Measurements from ENCODE around the gene BEND7. TPM values are rescaled to one million over a fixed set of nuclear protein-coding genes. Genes with fewer than 3 reads are reported as not detected.

The BEND7 gene
- total RNA-seq, 1 experiment from 2014 or later: 7.6 TPM

DNA sequence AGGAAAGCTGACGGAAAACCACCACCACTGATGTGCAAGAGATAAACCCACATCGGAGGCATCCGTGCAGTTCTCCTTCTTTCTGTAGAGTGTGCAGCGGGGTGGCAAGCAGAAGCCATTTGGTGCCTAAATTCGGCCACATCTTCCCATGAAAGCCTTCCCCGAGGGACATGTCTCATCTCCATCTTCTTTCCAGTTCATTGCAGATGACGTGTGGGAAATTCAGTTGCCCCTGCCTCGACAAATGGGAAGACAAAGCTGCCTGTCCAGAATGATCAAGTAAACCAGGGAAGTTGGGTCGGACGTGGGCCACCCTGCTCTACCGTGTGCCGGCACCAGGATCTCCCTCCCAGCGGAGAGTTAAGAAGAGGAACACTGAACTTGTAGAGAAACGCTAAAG is 14.5 kb downstream of the BEND7 start:
- no TSS peak for BruUV-seq (replicated peaks)
- H3K9me3 ChIP-seq (ENCODE audit: control insufficient read depth, insufficient read depth, low read depth, low read length): no peaks in the 10 kb centered on the region
- DNase-seq (ENCODE audit: low read depth, low spot score) (no peak), ATAC-seq (no peak)
- no peak overlapping the region for H3K27ac ChIP-seq (ENCODE audit: low read length)
- no peaks in the 10 kb centered on the region for H3K27me3 ChIP-seq (ENCODE audit: control insufficient read depth, insufficient read depth, low read length)
- POLR2A ChIA-PET: no interaction called here
- TF ChIP-seq, protein P1, sequence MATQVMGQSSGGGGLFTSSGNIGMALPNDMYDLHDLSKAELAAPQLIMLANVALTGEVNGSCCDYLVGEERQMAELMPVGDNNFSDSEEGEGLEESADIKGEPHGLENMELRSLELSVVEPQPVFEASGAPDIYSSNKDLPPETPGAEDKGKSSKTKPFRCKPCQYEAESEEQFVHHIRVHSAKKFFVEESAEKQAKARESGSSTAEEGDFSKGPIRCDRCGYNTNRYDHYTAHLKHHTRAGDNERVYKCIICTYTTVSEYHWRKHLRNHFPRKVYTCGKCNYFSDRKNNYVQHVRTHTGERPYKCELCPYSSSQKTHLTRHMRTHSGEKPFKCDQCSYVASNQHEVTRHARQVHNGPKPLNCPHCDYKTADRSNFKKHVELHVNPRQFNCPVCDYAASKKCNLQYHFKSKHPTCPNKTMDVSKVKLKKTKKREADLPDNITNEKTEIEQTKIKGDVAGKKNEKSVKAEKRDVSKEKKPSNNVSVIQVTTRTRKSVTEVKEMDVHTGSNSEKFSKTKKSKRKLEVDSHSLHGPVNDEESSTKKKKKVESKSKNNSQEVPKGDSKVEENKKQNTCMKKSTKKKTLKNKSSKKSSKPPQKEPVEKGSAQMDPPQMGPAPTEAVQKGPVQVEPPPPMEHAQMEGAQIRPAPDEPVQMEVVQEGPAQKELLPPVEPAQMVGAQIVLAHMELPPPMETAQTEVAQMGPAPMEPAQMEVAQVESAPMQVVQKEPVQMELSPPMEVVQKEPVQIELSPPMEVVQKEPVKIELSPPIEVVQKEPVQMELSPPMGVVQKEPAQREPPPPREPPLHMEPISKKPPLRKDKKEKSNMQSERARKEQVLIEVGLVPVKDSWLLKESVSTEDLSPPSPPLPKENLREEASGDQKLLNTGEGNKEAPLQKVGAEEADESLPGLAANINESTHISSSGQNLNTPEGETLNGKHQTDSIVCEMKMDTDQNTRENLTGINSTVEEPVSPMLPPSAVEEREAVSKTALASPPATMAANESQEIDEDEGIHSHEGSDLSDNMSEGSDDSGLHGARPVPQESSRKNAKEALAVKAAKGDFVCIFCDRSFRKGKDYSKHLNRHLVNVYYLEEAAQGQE (IDR thresholded peaks at IDR 0.05; ENCODE audit: insufficient read depth in 1 of 2, low read depth in 2 of 2, low read length in 1 of 2): no peak
- no peak for TF ChIP-seq TCF7L2 (IDR thresholded peaks at IDR 0.05; ENCODE audit: low read depth, low read length)
- TF ChIP-seq POLR2AphosphoS5 (IDR thresholded peaks at IDR 0.05; ENCODE audit: low read depth, low read length): no peak
- TF ChIP-seq, protein P2, sequence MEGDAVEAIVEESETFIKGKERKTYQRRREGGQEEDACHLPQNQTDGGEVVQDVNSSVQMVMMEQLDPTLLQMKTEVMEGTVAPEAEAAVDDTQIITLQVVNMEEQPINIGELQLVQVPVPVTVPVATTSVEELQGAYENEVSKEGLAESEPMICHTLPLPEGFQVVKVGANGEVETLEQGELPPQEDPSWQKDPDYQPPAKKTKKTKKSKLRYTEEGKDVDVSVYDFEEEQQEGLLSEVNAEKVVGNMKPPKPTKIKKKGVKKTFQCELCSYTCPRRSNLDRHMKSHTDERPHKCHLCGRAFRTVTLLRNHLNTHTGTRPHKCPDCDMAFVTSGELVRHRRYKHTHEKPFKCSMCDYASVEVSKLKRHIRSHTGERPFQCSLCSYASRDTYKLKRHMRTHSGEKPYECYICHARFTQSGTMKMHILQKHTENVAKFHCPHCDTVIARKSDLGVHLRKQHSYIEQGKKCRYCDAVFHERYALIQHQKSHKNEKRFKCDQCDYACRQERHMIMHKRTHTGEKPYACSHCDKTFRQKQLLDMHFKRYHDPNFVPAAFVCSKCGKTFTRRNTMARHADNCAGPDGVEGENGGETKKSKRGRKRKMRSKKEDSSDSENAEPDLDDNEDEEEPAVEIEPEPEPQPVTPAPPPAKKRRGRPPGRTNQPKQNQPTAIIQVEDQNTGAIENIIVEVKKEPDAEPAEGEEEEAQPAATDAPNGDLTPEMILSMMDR (IDR thresholded peaks at IDR 0.05): no peak
- no peak for TF ChIP-seq SIN3A (IDR thresholded peaks at IDR 0.05; ENCODE audit: borderline replicate concordance, insufficient read depth, low read depth, low read length)
- H3K4me3 ChIP-seq (ENCODE audit: low read depth in 2 of 2, low read length in 2 of 2): no peak overlapping the region
- H3K36me3 ChIP-seq (ENCODE audit: control insufficient read depth, insufficient read depth, low read length): no peaks in the 10 kb centered on the region
- intact Hi-C loops (cut with micrococcal nuclease; ENCODE audit: unreplicated experiment): no loop called here
- CTCF ChIA-PET: no interaction called here
- no peaks in the 10 kb centered on the region for H3K4me1 ChIP-seq (ENCODE audit: control insufficient read depth, insufficient read depth, low read length)
- in situ Hi-C loops (cut with HindIII; ENCODE audit: low pct_unique_long_range_greater_than_20kb, low sequenced_read_pairs): no loop called here

DNA sequence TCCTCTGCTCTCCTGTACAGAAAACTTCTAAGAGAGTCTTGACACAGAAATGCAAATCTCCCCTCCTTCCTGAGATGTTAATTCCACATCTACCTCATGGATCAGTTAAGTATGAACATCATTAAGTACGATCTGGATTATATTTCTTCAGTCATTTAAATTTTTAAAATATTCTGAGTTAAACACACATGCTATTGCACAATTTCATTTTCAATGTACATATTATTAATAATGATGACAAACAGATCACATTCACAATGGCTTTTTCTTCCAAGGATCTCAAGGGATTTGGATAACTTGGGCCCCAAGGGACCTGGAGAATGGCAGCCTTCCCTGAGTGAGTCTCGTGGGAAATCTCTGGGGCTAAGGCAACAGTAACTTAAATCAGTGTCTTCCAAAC is 16.2 kb downstream of the BEND7 start:
- no TSS peak for BruUV-seq (replicated peaks)

More for the DNA sequence above, 16.2 kb downstream of the BEND7 start:
- CTCF ChIA-PET: no interaction called here
- H3K4me3 ChIP-seq (ENCODE audit: low read depth in 2 of 2, low read length in 2 of 2): no peak overlapping the region
- no peak for ATAC-seq
- no peaks in the 10 kb centered on the region for H3K36me3 ChIP-seq (ENCODE audit: control insufficient read depth, insufficient read depth, low read length)
- H3K27me3 ChIP-seq (ENCODE audit: control insufficient read depth, insufficient read depth, low read length): no peaks in the 10 kb centered on the region
- no peaks in the 10 kb centered on the region for H3K9me3 ChIP-seq (ENCODE audit: control insufficient read depth, insufficient read depth, low read depth, low read length)
- in situ Hi-C loops (cut with HindIII; ENCODE audit: low pct_unique_long_range_greater_than_20kb, low sequenced_read_pairs): no loop called here
- DNase-seq (ENCODE audit: low read depth, low spot score): no peak
- H3K4me1 ChIP-seq (ENCODE audit: control insufficient read depth, insufficient read depth, low read length): no peaks in the 10 kb centered on the region
- POLR2A ChIA-PET: no interaction called here
- H3K27ac ChIP-seq (ENCODE audit: low read length): no peak overlapping the region
- TF ChIP-seq TCF7L2 (IDR thresholded peaks at IDR 0.05; ENCODE audit: low read depth, low read length): no peak
- TF ChIP-seq, protein P1 (IDR thresholded peaks at IDR 0.05; ENCODE audit: insufficient read depth in 1 of 2, low read depth in 2 of 2, low read length in 1 of 2): no peak
- TF ChIP-seq POLR2AphosphoS5 (IDR thresholded peaks at IDR 0.05; ENCODE audit: low read depth, low read length): no peak
- no peak for TF ChIP-seq SIN3A (IDR thresholded peaks at IDR 0.05; ENCODE audit: borderline replicate concordance, insufficient read depth, low read depth, low read length)
- TF ChIP-seq, protein P2 (IDR thresholded peaks at IDR 0.05): no peak
- intact Hi-C loops (cut with micrococcal nuclease; ENCODE audit: unreplicated experiment): no loop called here

Measured in Panc1 (cell line).